Nephron progenitor cell (in vitro differentiated cells): Measurements from ENCODE around the gene PCDH1.

Experiments used
- DNase-seq: peaks from one replicate; pipeline ENCODE4 v3.0.0; 2021
- H3K27ac Mint-ChIP-seq: 2 replicates; pipeline ENCODE4 v1.8.0; 2021; ENCODE audit warnings: mild to moderate bottlenecking, moderate library complexity, mixed read lengths
- H3K27me3 Mint-ChIP-seq: 2 replicates; pipeline ENCODE4 v1.8.0; 2021; ENCODE audit warnings: mild to moderate bottlenecking, low read depth, mixed read lengths; ENCODE audit not compliant: poor library complexity
- H3K36me3 Mint-ChIP-seq: 2 replicates; pipeline ENCODE4 v1.8.0; 2021; ENCODE audit warnings: low read depth, mixed read lengths
- H3K4me1 Mint-ChIP-seq: 2 replicates; pipeline ENCODE4 v1.8.0; 2021; ENCODE audit warnings: mixed read lengths
- H3K4me3 Mint-ChIP-seq: 2 replicates; pipeline ENCODE4 v1.8.0; 2021; ENCODE audit warnings: mild to moderate bottlenecking, moderate library complexity, mixed read lengths
- H3K9me3 Mint-ChIP-seq: 2 replicates; pipeline ENCODE4 v1.8.0; 2021; ENCODE audit warnings: mild to moderate bottlenecking, moderate library complexity, mixed read lengths
- TF ChIP-seq, protein P1 (sequence below): fragments of 200-600 bp; sonication (generic); IDR thresholded peaks from 2 replicates; pipeline ENCODE4 v1.5.0; 2021; ENCODE audit warnings: antibody characterized with exemption

PCDH1 gene

DNA sequence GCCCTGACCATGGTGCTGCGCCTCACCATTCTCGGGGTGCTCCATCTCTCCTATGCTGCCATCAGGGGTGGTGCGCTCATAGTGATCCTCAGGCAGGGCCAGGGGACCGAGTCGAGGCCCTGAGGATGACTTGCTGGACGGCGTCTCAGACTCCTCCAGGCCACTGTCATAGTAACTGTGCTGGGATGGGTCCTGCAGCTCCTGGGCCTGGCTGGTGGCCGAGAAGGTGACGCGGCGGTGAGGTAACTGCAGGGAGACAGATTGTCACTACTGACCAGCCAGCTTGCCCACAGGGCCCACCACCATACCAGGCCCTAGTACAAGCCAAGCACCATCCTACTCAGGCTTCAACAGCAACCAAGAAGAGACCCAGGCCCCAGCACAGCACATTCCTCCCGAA, 21.0 kb downstream of the PCDH1 start:
- Mint-ChIP-seq H3K9me3 (no peaks in the 10 kb centered on the region), H3K27me3 (peaks cover 8% of the 10 kb centered on the region), H3K36me3 (no peaks in the 10 kb centered on the region), H3K4me3 (no peak overlapping the region), H3K27ac (no peak overlapping the region), H3K4me1 (peaks cover 43% of the 10 kb centered on the region)
- TF ChIP-seq, protein P1, sequence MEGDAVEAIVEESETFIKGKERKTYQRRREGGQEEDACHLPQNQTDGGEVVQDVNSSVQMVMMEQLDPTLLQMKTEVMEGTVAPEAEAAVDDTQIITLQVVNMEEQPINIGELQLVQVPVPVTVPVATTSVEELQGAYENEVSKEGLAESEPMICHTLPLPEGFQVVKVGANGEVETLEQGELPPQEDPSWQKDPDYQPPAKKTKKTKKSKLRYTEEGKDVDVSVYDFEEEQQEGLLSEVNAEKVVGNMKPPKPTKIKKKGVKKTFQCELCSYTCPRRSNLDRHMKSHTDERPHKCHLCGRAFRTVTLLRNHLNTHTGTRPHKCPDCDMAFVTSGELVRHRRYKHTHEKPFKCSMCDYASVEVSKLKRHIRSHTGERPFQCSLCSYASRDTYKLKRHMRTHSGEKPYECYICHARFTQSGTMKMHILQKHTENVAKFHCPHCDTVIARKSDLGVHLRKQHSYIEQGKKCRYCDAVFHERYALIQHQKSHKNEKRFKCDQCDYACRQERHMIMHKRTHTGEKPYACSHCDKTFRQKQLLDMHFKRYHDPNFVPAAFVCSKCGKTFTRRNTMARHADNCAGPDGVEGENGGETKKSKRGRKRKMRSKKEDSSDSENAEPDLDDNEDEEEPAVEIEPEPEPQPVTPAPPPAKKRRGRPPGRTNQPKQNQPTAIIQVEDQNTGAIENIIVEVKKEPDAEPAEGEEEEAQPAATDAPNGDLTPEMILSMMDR, result no peak
- DNase-seq, result no peak

DNA sequence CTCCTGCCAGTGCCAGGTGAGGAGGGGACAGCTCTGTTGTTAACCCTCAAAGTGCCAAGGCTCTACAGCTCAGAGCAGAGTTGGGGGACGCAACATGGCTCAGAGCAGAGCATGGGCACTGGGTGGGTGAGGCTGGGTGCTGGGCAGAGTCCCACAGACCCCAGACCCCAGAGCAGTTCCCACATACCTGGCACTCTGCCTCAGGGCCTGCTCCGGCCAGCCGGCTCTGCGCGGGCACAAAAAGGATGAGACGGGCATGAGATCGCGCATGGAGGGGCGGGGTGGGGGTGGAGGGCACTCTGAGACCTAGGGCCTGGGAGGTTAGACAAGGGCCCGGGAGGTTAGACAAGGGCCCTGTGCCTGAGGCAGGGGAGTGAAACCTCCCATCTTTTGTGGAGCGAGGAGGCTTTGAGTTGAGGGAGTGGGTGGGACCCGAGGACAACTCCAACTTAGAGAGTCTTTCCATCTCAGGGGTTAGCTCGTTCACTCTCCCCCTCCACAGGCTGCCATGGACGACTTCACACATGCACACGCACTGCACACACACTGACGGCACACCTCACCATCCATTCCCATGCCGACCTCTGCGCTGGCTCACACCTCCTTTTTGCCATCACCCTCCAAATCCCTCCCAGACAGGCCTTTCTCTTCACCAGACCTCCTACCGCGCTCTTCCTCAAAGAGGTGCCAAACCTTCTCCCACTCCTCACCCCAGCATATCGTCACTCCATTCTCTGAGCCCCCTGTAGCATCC, 22.0 kb downstream of the PCDH1 start:
- Mint-ChIP-seq H3K4me3 (no peak overlapping the region), H3K9me3 (no peaks in the 10 kb centered on the region), H3K27ac (no peak overlapping the region), H3K4me1 (peaks cover 38% of the 10 kb centered on the region), H3K27me3 (peaks cover 8% of the 10 kb centered on the region), H3K36me3 (no peaks in the 10 kb centered on the region)
- no peak for DNase-seq
- TF ChIP-seq, protein P1, result no peak

GRCh38 chr5:141855265-141856036, 22.8 kb downstream of the PCDH1 start:
- Mint-ChIP-seq H3K27me3 (peaks cover 8% of the 10 kb centered on the region), H3K4me3 (no peak overlapping the region), H3K4me1 (peaks cover 38% of the 10 kb centered on the region), H3K27ac (no peak overlapping the region), H3K9me3 (no peaks in the 10 kb centered on the region), H3K36me3 (no peaks in the 10 kb centered on the region)
- peak; percentile 37 for DNase-seq
- TF ChIP-seq, protein P1, result no peak

DNA sequence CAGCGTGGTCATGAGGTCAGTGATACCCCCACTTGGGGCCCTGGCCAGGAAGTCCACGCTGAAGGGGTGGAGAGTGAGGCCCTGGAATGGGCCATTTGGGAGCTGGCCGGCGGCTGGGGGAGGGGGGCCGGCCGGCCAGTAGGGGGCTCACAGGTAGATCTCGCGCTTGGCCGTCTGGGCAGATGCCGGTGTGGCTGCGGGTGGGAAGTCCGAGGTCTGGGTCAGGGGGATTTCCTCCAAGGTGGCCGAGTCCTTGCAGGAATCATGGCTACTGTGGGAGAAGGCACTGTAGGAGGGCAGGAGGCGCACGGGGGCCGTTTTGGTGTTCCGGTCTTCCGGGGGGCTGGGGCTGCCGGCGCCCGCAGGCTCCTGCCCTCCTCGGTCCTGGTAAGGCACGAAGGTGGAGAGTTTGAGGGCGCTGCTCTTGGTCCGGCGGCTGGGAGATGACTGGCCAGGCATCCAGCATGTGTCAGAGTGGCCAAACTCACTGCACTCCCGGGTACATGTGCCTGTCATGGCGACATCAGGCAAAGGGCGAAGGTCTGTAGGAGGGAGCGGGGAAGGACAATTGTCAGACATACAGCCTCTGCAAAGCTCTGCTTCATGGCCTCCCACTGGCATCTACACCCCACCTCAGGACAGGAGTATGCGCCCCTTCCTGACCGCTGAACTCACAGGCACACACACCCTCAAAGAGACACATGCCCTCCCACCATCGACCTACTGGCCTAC, 24.1 kb downstream of the PCDH1 start:
- DNase-seq, result no peak
- no peaks in the 10 kb centered on the region for H3K36me3 Mint-ChIP-seq
- peaks cover 41% of the 10 kb centered on the region for H3K4me1 Mint-ChIP-seq
- TF ChIP-seq, protein P1, result no peak
- H3K4me3 Mint-ChIP-seq, result no peak overlapping the region
- no peaks in the 10 kb centered on the region for H3K9me3 Mint-ChIP-seq
- H3K27me3 Mint-ChIP-seq, result peaks cover 4% of the 10 kb centered on the region
- no peak overlapping the region for H3K27ac Mint-ChIP-seq

GRCh38 chr5:141852448-141852847, 25.8 kb downstream of the PCDH1 start:
- TF ChIP-seq, protein P1, result no peak
- Mint-ChIP-seq H3K36me3 (no peaks in the 10 kb centered on the region), H3K4me3 (no peak overlapping the region), H3K27me3 (peaks cover 4% of the 10 kb centered on the region), H3K9me3 (no peaks in the 10 kb centered on the region), H3K27ac (no peak overlapping the region), H3K4me1 (peaks cover 38% of the 10 kb centered on the region)
- DNase-seq, result no peak
